T-cell (primary cell): ENCODE results near the gene GALNT6. TPM values are rescaled to one million over a fixed set of nuclear protein-coding genes. Genes with fewer than 3 reads are reported as not detected.
A peak's percentile ranks its signal among the peaks of the same experiment; 100 is the strongest.
"Not testable (repeated sequence)": the region's sequence is repeated elsewhere in the genome, so short reads cannot be mapped to it uniquely, and the experiment has no call there.

Experiments used
- ATAC-seq, 4 experiments: fragments of 200-7000 bp in 3 of 4; fragments of 150-1000 bp in 1 of 4; cut with Tn5 transposase; replicated peaks in 1 of 4; 1 replicate in 3 of 4; 2 replicates in 1 of 4; pipeline ENCODE4 v1.10.0; 2021; ENCODE audit warnings: moderate library complexity in 3 of 4, mild to moderate bottlenecking in 2 of 4, moderate number of reproducible peaks in 1 of 4
- CTCF ChIA-PET, 2 donors: fragments of 300-600 bp; sonication (Branson Sonifier 250); formaldehyde crosslinking; loops; one replicate each; lab custom pipeline; 2022; ENCODE audit warnings: antibody characterized with exemption in 2 of 2; lab: Charles Lee
- POLR2A ChIA-PET, 2 donors: fragments of 300-600 bp; sonication (Branson Sonifier 250); formaldehyde crosslinking; loops; one replicate each; lab custom pipeline; 2022; ENCODE audit warnings: antibody characterized with exemption in 2 of 2; lab: Charles Lee
- DNase-seq, 35 experiments: peaks; one replicate each; pipeline versions ENCODE4 v3.0.0 to v3.0.0-alpha.2; 2013 to 2023
- H3K27ac ChIP-seq: one replicate; pipeline ENCODE4 v1.5.1; 2013; ENCODE audit warnings: low read length
- H3K27me3 ChIP-seq, 2 experiments: replicated peaks in 1 of 2; 1 replicate in 1 of 2; 2 replicates in 1 of 2; pipeline versions ENCODE4 v1.6.1 to v1.7.0; 2013; ENCODE audit warnings: low read length in 1 of 2, mixed read lengths in 1 of 2; ENCODE audit not compliant: control insufficient read depth in 2 of 2, insufficient read depth in 2 of 2; ENCODE audit errors: extremely low read depth in 1 of 2
- H3K36me3 ChIP-seq, 2 donors: 1 replicate in 1 of 2; 2 replicates in 1 of 2; pipeline versions ENCODE4 v1.6.1 to v1.7.0; 2013; ENCODE audit warnings: low read length in 1 of 2; ENCODE audit not compliant: control insufficient read depth in 2 of 2, insufficient read depth in 1 of 2; ENCODE audit errors: extremely low read depth in 1 of 2
- H3K4me1 ChIP-seq, 2 experiments: 1 replicate in 1 of 2; 2 replicates in 1 of 2; pipeline versions ENCODE4 v1.6.1 to v1.7.0; 2013; ENCODE audit warnings: low read length in 2 of 2, mixed read lengths in 1 of 2; ENCODE audit not compliant: insufficient read depth in 2 of 2, control insufficient read depth in 1 of 2; ENCODE audit errors: extremely low read depth in 1 of 2
- H3K4me3 ChIP-seq, 2 donors: 1 replicate in 1 of 2; 2 replicates in 1 of 2; pipeline versions ENCODE4 v1.5.1 to v1.7.0; 2013; ENCODE audit warnings: mild to moderate bottlenecking in 2 of 2, low read length in 1 of 2, moderate library complexity in 1 of 2; ENCODE audit not compliant: control insufficient read depth in 1 of 2; ENCODE audit errors: extremely low read depth in 1 of 2
- H3K9me3 ChIP-seq: 2 replicates; pipeline ENCODE4 v1.7.0; 2013
- H3K27ac Mint-ChIP-seq, 2 donors: one replicate each; pipeline ENCODE4 v1.8.0; 2020 to 2021; ENCODE audit warnings: mild to moderate bottlenecking in 2 of 2, mixed read lengths in 2 of 2
- H3K27me3 Mint-ChIP-seq, 2 donors: one replicate each; pipeline ENCODE4 v1.8.0; 2021 to 2022; ENCODE audit warnings: mixed read lengths in 2 of 2
- H3K36me3 Mint-ChIP-seq: one replicate; pipeline ENCODE4 v1.8.0; 2021; ENCODE audit warnings: mixed read lengths
- H3K4me1 Mint-ChIP-seq, 3 donors: one replicate each; pipeline ENCODE4 v1.8.0; 2020 to 2022; ENCODE audit warnings: mixed read lengths in 3 of 3, mild to moderate bottlenecking in 1 of 3
- H3K4me3 Mint-ChIP-seq, 3 donors: one replicate each; pipeline ENCODE4 v1.8.0; 2020 to 2022; ENCODE audit warnings: mild to moderate bottlenecking in 3 of 3, mixed read lengths in 3 of 3, moderate library complexity in 3 of 3
- H3K9me3 Mint-ChIP-seq, 3 donors: one replicate each; pipeline ENCODE4 v1.8.0; 2020 to 2022; ENCODE audit warnings: mixed read lengths in 3 of 3
- WGBS: methylation state at CpG from one replicate; pipeline ENCODE4 v1.1.5; 2013; ENCODE audit warnings: missing lambda C conversion rate; ENCODE audit not compliant: insufficient coverage; 5-methylcytosine and 5-hydroxymethylcytosine counted together
- total RNA-seq, 35 experiments: library from RNA in 6 of 35; stranded (reverse) in 6 of 35; fragments of 120-200 nt in 1 of 35; gene quantifications; one replicate each; pipeline versions ENCODE4 v1.2.1 to v1.2.4 and lab custom pipeline; 2013 to 2026

Gene GALNT6
- total RNA-seq, 5 donors from 2014 or later (not counting 1 experiment from before 2014, with no cell fraction given) = 5.3 to 19.6 (median 7.9) TPM

- CTCF ChIA-PET = interaction anchor here (0.5 to 3.8 kb wide), 44 partner anchors 8 to 630 kb away, joined by 3 to 30 read pairs (median 4); partner anchors contain the start of genes BIN2 (in 1 of the 2), LETMD1 (in 1 of the 2), POU6F1 (in 1 of the 2) and SMAGP (in 1 of the 2)
- Histone ChIP-seq H3K27me3 (peaks cover 0 to 5% of the 10 kb centered on the region in 2 experiments), H3K4me3 (no peak overlapping the region), H3K27ac (peak overlapping the region; percentile 33), H3K4me1 (peaks cover 3 to 15% of the 10 kb centered on the region in 2 experiments), H3K36me3 (no peaks in the 10 kb centered on the region), H3K9me3 (no peaks in the 10 kb centered on the region)
- peak overlapping the region in 2 of 3 donors; percentile 49 to 67 for H3K4me3 Mint-ChIP-seq
- H3K27ac Mint-ChIP-seq = peak overlapping the region; percentile 68 to 85
- H3K9me3 Mint-ChIP-seq = no peaks in the 10 kb centered on the region
- peaks cover 7 to 28% (median 8%) of the 10 kb centered on the region in 3 donors for H3K4me1 Mint-ChIP-seq
- no peaks in the 10 kb centered on the region for H3K27me3 Mint-ChIP-seq
- H3K36me3 Mint-ChIP-seq = no peaks in the 10 kb centered on the region
- DNase-seq = peak; percentile 33 to 86 (median 63)
- peak; percentile 87 to 95 (median 89) for ATAC-seq
- POLR2A ChIA-PET = interaction anchor here (0.5 to 1.1 kb wide), 6 partner anchors 10 to 1668 kb away, joined by 3 to 6 read pairs (median 4); partner anchors contain the start of gene CSRNP2 (in 1 of the 2)
- 92% methylated on average over 3 of the region's 9 CpGs for WGBS
Observed at GRCh38 chr12:51341251-51342007, 49.8 kb downstream of the GALNT6 start.

DNA sequence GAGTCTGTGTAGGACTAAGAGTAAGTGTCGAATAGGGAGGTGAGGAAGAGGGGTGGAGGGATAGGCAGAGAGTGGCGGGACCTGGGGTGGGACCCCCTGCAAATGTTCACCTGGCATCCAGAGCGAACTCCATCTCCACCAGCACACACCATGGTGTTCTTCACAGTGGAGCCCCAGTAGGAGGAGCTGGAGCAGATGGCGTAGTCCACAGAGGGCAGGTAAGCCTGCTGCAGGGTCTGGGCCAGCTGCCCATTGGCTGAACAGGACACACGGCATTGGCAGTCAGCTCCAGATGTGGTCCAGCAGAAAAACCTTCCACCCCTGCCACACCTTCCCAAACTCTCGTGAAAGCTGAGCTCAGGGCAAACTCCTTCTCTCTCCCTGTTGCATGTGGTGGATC, 51.5 kb downstream of the GALNT6 start:
- no peak overlapping the region for H3K27ac Mint-ChIP-seq
- POLR2A ChIA-PET = interaction anchor here in 1 of 2 donors (0.7 kb wide), 1 partner anchor 80 kb away, joined by 3 read pairs; no protein-coding TSS in a partner anchor

GRCh38 chr12:51337336-51337735, 53.9 kb downstream of the GALNT6 start:
- H3K4me3 ChIP-seq, ATAC-seq, H3K9me3 ChIP-seq, H3K27ac Mint-ChIP-seq, H3K36me3 Mint-ChIP-seq, H3K36me3 ChIP-seq, H3K27me3 Mint-ChIP-seq, DNase-seq, H3K9me3 Mint-ChIP-seq, H3K27ac ChIP-seq, H3K27me3 ChIP-seq, H3K4me3 Mint-ChIP-seq, POLR2A ChIA-PET: not testable (repeated sequence)
- H3K4me1 ChIP-seq = peaks cover 3 to 15% of the 10 kb centered on the region in 2 experiments
- CTCF ChIA-PET = interaction anchor here in 1 of 2 donors (0.7 to 1.0 kb wide), 2 partner anchors 14 to 1076 kb away, joined by 3 read pairs; no protein-coding TSS in a partner anchor
- H3K4me1 Mint-ChIP-seq = peaks cover 12 to 55% (median 16%) of the 10 kb centered on the region in 3 donors

More for the DNA sequence above, 51.5 kb downstream of the GALNT6 start:
- Mint-ChIP-seq H3K36me3 (no peaks in the 10 kb centered on the region), H3K4me1 (peaks cover 7 to 43% (median 9%) of the 10 kb centered on the region in 3 donors), H3K27me3 (no peaks in the 10 kb centered on the region), H3K4me3 (no peak overlapping the region), H3K9me3 (no peaks in the 10 kb centered on the region)
- CTCF ChIA-PET = interaction anchor here (0.7 to 3.8 kb wide), 4 partner anchors 10 to 77 kb away, joined by 3 to 30 read pairs (median 12); partner anchors contain the start of gene SMAGP (in 1 of the 2)
- no peaks in the 10 kb centered on the region for H3K9me3 ChIP-seq
- peaks cover 3 to 15% of the 10 kb centered on the region in 2 experiments for H3K4me1 ChIP-seq
- DNase-seq (no peak), ATAC-seq (no peak)
- WGBS = 82% methylated on average over 3 of the region's 6 CpGs
- H3K4me3 ChIP-seq = no peak overlapping the region
- peaks cover 0 to 5% of the 10 kb centered on the region in 2 experiments for H3K27me3 ChIP-seq
- no peaks in the 10 kb centered on the region for H3K36me3 ChIP-seq
- no peak overlapping the region for H3K27ac ChIP-seq

GRCh38 chr12:51335931-51336330, 55.3 kb downstream of the GALNT6 start:
- no peaks in the 10 kb centered on the region for H3K36me3 ChIP-seq
- H3K9me3 Mint-ChIP-seq = no peaks in the 10 kb centered on the region
- H3K27ac Mint-ChIP-seq = peak overlapping the region in 1 of 2 donors; percentile 17
- H3K27ac ChIP-seq = no peak overlapping the region
- no peak overlapping the region for H3K4me3 ChIP-seq
- no peaks in the 10 kb centered on the region for H3K27me3 Mint-ChIP-seq
- no peaks in the 10 kb centered on the region for H3K36me3 Mint-ChIP-seq
- no peak overlapping the region for H3K4me3 Mint-ChIP-seq
- DNase-seq (no peak), ATAC-seq (no peak)
- H3K4me1 ChIP-seq = peaks cover 2 to 9% of the 10 kb centered on the region in 2 experiments
- no peaks in the 10 kb centered on the region for H3K9me3 ChIP-seq
- peaks cover 0 to 5% of the 10 kb centered on the region in 2 experiments for H3K27me3 ChIP-seq
- ChIA-PET CTCF (interaction anchor here in 1 of 2 donors (0.5 kb wide), 1 partner anchor 20 kb away, joined by 3 read pairs; no protein-coding TSS in a partner anchor), POLR2A (no interaction called here)
- H3K4me1 Mint-ChIP-seq = peaks cover 9 to 54% (median 14%) of the 10 kb centered on the region in 3 donors
- 80% methylated on average over 1 of the region's 2 CpGs for whole genome bisulfite sequencing

DNA sequence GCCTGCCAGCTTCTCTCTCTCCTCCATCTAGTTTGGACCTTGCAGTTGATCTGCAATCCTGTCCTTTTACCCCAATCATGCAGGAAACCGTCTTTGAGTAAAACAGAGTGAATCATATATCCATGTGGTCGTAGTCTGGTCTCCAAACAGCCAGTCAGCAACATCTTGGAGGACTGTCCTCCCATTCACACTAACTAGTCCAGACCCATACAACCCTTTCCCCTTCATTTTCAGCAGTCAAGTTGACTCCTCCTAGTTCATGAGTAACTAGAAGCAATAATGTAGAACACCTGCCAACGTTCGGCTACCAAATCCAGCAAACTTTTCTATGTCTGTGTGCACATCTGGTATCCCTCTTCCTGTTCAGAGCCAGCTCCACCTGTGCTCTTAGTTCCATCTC, 56.4 kb downstream of the GALNT6 start:
- Mint-ChIP-seq H3K36me3 (no peaks in the 10 kb centered on the region), H3K4me3 (no peak overlapping the region), H3K27ac (peak overlapping the region in 1 of 2 donors; percentile 17), H3K4me1 (peaks cover 17 to 57% (median 23%) of the 10 kb centered on the region in 3 donors), H3K9me3 (no peaks in the 10 kb centered on the region), H3K27me3 (no peaks in the 10 kb centered on the region)
- CTCF ChIA-PET = no interaction called here
- Histone ChIP-seq H3K27ac (no peak overlapping the region), H3K36me3 (no peaks in the 10 kb centered on the region), H3K4me1 (peaks cover 10 to 11% of the 10 kb centered on the region in 2 experiments), H3K27me3 (peaks cover 0 to 2% of the 10 kb centered on the region in 2 experiments), H3K9me3 (no peaks in the 10 kb centered on the region), H3K4me3 (no peak overlapping the region)
- 85% methylated on average over 4 of the region's 4 CpGs for WGBS
- POLR2A ChIA-PET = interaction anchor here (0.6 to 0.7 kb wide), 2 partner anchors 152 to 1123 kb away, joined by 4 to 5 read pairs; no protein-coding TSS in a partner anchor
- DNase-seq = no peak
- no peak for ATAC-seq

GRCh38 chr12:51333536-51333935, 57.7 kb downstream of the GALNT6 start:
- peak overlapping the region; percentile 55 to 70 for H3K27ac Mint-ChIP-seq
- CTCF ChIA-PET = no interaction called here

More at GRCh38 chr12:51333536-51333935, 57.7 kb downstream of the GALNT6 start:
- no peaks in the 10 kb centered on the region for H3K27me3 Mint-ChIP-seq
- no peak overlapping the region for H3K4me3 ChIP-seq
- H3K4me1 Mint-ChIP-seq = peaks cover 29 to 64% (median 35%) of the 10 kb centered on the region in 3 donors
- no peaks in the 10 kb centered on the region for H3K36me3 ChIP-seq
- ATAC-seq (no peak), DNase-seq (no peak)
- WGBS = 97% methylated on average over 3 of the region's 6 CpGs
- H3K27ac ChIP-seq = no peak overlapping the region
- peaks cover 21 to 23% of the 10 kb centered on the region in 2 experiments for H3K4me1 ChIP-seq
- POLR2A ChIA-PET = interaction anchor here in 1 of 2 donors (0.6 to 0.9 kb wide), 2 partner anchors 17 to 29 kb away, joined by 3 read pairs; no protein-coding TSS in a partner anchor
- H3K4me3 Mint-ChIP-seq = no peak overlapping the region
- no peaks in the 10 kb centered on the region for H3K36me3 Mint-ChIP-seq
- H3K9me3 Mint-ChIP-seq = no peaks in the 10 kb centered on the region
- no peaks in the 10 kb centered on the region for H3K9me3 ChIP-seq
- H3K27me3 ChIP-seq = no peaks in the 10 kb centered on the region
